Fibroblast of mammary gland (primary cell): ENCODE results near the gene TMPRSS12.
"Not testable (repeated sequence)": the region's sequence is repeated elsewhere in the genome, so short reads cannot be mapped to it uniquely, and the experiment has no call there.

ENCODE experiments used
- DNase-seq: peaks from one replicate; pipeline ENCODE4 v3.0.0-alpha.2; 2010; ENCODE audit warnings: low read depth
- H3K4me3 ChIP-seq: 2 replicates; pipeline ENCODE4 v1.5.1; 2011; ENCODE audit warnings: low read depth, mild to moderate bottlenecking, low read length, moderate library complexity; ENCODE audit not compliant: control insufficient read depth
- CTCF ChIP-seq: conservative IDR thresholded peaks from 2 replicates; pipeline ENCODE4 v1.5.1; 2011; ENCODE audit warnings: low read depth, low read length, inconsistent platforms; ENCODE audit not compliant: control insufficient read depth, insufficient read depth

TMPRSS12 gene

GRCh38 chr12:50862316-50862715 is 19.6 kb downstream of the TMPRSS12 start:
- H3K4me3 ChIP-seq, result no peak overlapping the region
- TF ChIP-seq CTCF, result no peak
- DNase-seq, result peak; percentile 80

- no peak for DNase-seq
- H3K4me3 ChIP-seq, result no peak overlapping the region
- TF ChIP-seq CTCF, result no peak
Measured at GRCh38 chr12:50865266-50865665, 22.5 kb downstream of the TMPRSS12 start.

GRCh38 chr12:50868881-50869280 is 26.2 kb downstream of the TMPRSS12 start:
- not testable (repeated sequence) for DNase-seq, H3K4me3 ChIP-seq

GRCh38 chr12:50882563-50882962 is 39.8 kb downstream of the TMPRSS12 start:
- no peak for DNase-seq
- H3K4me3 ChIP-seq, result no peak overlapping the region
- TF ChIP-seq CTCF, result no peak

- H3K4me3 ChIP-seq, result no peak overlapping the region
- DNase-seq, result no peak
- TF ChIP-seq CTCF, result no peak
Measured at GRCh38 chr12:50887191-50887590, 44.5 kb downstream of the TMPRSS12 start.

GRCh38 chr12:50888666-50889065 is 45.9 kb downstream of the TMPRSS12 start:
- TF ChIP-seq CTCF, result no peak
- DNase-seq, result no peak
- H3K4me3 ChIP-seq, result no peak overlapping the region

- H3K4me3 ChIP-seq, result no peak overlapping the region
- no peak for DNase-seq
- no peak for TF ChIP-seq CTCF
Measured at GRCh38 chr12:50894241-50894640, 51.5 kb downstream of the TMPRSS12 start.

- no peak overlapping the region for H3K4me3 ChIP-seq
- TF ChIP-seq CTCF, result no peak
- DNase-seq, result no peak
Measured at GRCh38 chr12:50901685-50902113, 59.0 kb downstream of the TMPRSS12 start.

- DNase-seq, H3K4me3 ChIP-seq: not testable (repeated sequence)
Measured at GRCh38 chr12:50908479-50908878, 65.8 kb downstream of the TMPRSS12 start.

GRCh38 chr12:50912361-50912760 is 69.6 kb downstream of the TMPRSS12 start:
- not testable (repeated sequence) for DNase-seq, H3K4me3 ChIP-seq
